BE2C (cell line): Measurements from ENCODE around the gene PKMYT1.

Source experiments
- DNase-seq: peaks from one replicate; pipeline ENCODE4 v3.0.0-alpha.2; 2020
- H3K27me3 ChIP-seq: fragments of 250-450 bp; sonication (Bioruptor Pico); 2 replicates; pipeline ENCODE4 v1.5.1; 2020; ENCODE audit warnings: mild to moderate bottlenecking
- H3K36me3 ChIP-seq: fragments of 250-450 bp; sonication (Bioruptor Pico); 2 replicates; pipeline ENCODE4 v1.5.1; 2020; ENCODE audit warnings: mild to moderate bottlenecking
- H3K4me1 ChIP-seq: fragments of 250-450 bp; sonication (Bioruptor Pico); 2 replicates; pipeline ENCODE4 v1.5.1; 2020
- H3K4me3 ChIP-seq: 2 replicates; pipeline ENCODE4 v1.5.1; 2011; ENCODE audit warnings: low read depth, low read length
- H3K9me3 ChIP-seq: fragments of 250-450 bp; sonication (Bioruptor Pico); 2 replicates; pipeline ENCODE4 v1.5.1; 2020
- TF ChIP-seq, protein P1 (sequence below): IDR thresholded peaks from 2 replicates; pipeline ENCODE4 v1.5.1; 2012; ENCODE audit warnings: mild to moderate bottlenecking, low read depth, low read length

The PKMYT1 gene

DNA sequence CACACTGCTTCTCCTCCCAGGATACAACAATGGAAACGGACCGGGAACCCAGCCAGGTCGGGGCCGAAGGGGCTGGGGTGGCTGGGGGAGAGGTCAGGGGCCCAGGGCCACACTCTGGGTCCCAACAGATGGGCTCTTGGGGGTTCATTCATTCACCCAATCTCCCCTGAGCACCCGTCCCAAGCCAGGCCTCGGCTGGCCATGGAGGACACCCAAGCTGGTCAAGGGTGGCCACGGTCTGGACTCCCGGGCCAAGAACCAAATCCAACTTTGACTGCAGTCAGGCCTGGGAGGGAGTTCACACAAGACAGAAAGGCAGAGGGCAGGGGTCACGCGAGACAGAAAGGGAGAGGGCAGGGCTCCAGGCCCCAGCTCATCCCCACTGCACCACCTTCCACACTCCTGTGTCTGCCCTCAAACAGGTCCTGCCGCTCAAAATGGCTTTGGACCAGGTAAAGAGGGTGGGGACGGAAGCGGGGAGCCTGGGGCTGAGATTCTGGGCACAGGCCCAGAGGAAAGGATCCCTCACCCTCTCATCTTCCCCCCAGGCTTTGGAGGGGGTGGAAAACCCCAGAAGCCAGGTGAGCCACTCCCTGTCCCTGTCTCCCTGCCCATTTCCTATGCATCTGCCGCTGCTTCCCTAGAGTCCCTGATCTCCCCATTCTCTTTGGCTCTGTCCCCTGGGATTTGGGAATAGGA, 12.3 kb upstream of the PKMYT1 start:
- Histone ChIP-seq H3K36me3 (no peaks in the 10 kb centered on the region), H3K9me3 (no peaks in the 10 kb centered on the region), H3K27me3 (no peaks in the 10 kb centered on the region), H3K4me1 (0 out of 2 replicates have a peak, but pooled peaks cover 5% of the 10 kb centered on the region), H3K4me3 (no peak overlapping the region)
- TF ChIP-seq, protein P1, sequence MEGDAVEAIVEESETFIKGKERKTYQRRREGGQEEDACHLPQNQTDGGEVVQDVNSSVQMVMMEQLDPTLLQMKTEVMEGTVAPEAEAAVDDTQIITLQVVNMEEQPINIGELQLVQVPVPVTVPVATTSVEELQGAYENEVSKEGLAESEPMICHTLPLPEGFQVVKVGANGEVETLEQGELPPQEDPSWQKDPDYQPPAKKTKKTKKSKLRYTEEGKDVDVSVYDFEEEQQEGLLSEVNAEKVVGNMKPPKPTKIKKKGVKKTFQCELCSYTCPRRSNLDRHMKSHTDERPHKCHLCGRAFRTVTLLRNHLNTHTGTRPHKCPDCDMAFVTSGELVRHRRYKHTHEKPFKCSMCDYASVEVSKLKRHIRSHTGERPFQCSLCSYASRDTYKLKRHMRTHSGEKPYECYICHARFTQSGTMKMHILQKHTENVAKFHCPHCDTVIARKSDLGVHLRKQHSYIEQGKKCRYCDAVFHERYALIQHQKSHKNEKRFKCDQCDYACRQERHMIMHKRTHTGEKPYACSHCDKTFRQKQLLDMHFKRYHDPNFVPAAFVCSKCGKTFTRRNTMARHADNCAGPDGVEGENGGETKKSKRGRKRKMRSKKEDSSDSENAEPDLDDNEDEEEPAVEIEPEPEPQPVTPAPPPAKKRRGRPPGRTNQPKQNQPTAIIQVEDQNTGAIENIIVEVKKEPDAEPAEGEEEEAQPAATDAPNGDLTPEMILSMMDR, result no peak
- DNase-seq, result no peak

DNA sequence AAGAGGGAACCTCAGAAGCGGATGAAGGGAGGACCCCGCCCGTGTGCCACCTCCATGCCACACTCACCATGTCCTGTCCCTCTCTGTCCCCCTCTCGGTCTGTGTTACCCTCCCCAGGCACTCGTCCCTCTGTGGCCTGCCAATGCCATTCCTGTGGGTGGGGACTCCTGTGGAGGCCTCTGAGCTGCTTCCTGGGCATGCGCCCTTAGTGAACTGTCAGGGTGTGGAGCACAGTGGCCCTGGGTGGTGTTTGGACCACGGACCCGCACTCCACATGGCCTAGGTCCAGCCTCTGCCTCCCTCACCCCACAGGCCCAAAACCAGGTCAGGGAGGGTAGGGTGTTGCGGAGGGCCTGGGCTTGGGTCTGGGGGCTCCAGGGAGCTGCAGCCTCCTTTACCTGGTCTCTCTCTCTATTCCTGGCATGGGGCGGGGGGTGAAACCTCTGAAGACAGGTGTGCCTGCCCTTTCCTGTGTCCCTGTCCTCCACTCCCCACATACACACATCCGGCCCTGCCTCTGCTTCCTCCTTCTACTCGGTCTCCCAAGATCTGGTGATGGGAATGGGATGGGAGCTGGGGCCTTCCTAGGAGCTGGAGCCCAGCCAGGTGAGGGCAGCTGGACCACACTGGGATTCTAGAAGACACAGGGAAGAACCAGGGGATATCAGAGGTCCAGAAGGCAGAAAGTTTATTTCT, 11.5 kb upstream of the PKMYT1 start:
- TF ChIP-seq, protein P1, result no peak
- no peak overlapping the region for H3K4me3 ChIP-seq
- no peaks in the 10 kb centered on the region for H3K9me3 ChIP-seq
- H3K27me3 ChIP-seq, result no peaks in the 10 kb centered on the region
- DNase-seq, result no peak
- H3K36me3 ChIP-seq, result no peaks in the 10 kb centered on the region
- H3K4me1 ChIP-seq, result 0 out of 2 replicates have a peak, but pooled peaks cover 6% of the 10 kb centered on the region

DNA sequence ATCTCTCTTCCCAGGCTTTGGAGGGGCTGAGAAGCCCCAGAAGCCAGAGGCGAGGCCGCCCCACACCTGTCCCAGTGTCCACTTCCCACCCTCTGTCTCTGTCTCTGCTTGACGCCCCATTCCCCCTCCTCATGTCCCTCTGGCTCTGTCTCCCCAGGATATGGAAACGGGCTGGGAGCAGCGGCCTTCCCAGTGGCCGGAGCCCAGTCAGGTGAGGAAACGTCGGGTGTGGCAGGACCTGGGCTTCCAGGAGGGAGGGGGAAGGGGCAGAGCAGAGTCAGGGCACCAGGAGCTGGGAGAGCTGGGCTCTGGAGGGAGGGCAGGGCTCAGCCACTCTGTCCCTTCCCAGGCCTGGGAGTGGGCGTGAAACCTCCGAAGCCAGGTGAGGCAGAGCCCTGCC, 10.6 kb upstream of the PKMYT1 start:
- DNase-seq, result no peak
- H3K4me1 ChIP-seq, result 0 out of 2 replicates have a peak, but pooled peaks cover 6% of the 10 kb centered on the region
- no peaks in the 10 kb centered on the region for H3K36me3 ChIP-seq
- no peaks in the 10 kb centered on the region for H3K9me3 ChIP-seq
- TF ChIP-seq, protein P1, result no peak
- H3K27me3 ChIP-seq, result no peaks in the 10 kb centered on the region
- no peak overlapping the region for H3K4me3 ChIP-seq

DNA sequence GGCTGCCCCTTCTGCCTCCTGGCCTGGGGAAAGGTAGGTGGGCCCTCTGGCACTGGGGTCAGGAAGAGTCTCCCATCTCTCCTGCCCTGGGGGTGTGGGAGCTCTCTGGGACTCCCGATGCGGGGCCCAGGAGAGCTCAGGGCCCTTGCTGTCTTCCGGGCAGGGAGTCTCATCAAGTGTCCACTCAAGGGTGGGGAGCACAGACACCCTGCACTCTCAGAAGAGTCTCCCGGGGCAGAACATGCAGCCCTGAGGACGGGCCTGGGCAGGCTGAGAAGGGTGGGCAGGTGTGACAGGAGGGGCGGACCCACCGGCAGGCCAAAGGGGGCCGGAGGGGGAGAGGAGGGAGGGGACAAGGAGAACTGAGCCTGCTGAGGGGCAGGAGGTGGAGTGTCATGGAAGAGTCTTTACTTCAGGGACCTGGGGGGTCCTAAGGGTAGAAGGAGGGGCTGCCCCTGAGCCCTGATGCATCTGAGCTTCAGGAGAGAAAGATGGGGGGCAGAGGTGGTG, 8.4 kb upstream of the PKMYT1 start:
- DNase-seq, result no peak
- Histone ChIP-seq H3K36me3 (no peaks in the 10 kb centered on the region), H3K4me3 (no peak overlapping the region), H3K27me3 (no peaks in the 10 kb centered on the region), H3K9me3 (no peaks in the 10 kb centered on the region), H3K4me1 (0 out of 2 replicates have a peak, but pooled peaks cover 6% of the 10 kb centered on the region)
- TF ChIP-seq, protein P1, result no peak

DNA sequence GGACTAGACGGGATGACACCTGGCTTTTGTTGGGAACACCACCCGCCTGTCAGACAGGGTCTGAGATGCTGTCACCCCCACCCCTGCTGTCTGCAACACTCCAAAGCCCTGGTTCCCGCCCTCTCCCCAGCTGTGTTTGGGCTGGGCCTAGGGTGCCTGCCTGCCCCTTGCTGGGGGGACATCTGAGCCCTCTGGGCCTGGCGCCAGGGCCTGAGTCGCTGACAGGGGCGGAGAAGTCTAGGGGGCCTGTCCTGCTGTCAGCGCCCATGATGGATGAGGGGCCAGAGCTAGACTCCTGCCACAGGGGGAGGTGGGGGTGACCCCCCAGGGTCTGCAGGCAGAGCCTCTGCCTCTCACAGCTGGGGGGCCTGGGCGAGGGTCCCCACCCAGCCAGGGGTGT, 7.6 kb upstream of the PKMYT1 start:
- Histone ChIP-seq H3K4me1 (0 out of 2 replicates have a peak, but pooled peaks cover 6% of the 10 kb centered on the region), H3K9me3 (no peaks in the 10 kb centered on the region), H3K27me3 (no peaks in the 10 kb centered on the region), H3K4me3 (no peak overlapping the region), H3K36me3 (no peaks in the 10 kb centered on the region)
- no peak for DNase-seq
- TF ChIP-seq, protein P1, result no peak

DNA sequence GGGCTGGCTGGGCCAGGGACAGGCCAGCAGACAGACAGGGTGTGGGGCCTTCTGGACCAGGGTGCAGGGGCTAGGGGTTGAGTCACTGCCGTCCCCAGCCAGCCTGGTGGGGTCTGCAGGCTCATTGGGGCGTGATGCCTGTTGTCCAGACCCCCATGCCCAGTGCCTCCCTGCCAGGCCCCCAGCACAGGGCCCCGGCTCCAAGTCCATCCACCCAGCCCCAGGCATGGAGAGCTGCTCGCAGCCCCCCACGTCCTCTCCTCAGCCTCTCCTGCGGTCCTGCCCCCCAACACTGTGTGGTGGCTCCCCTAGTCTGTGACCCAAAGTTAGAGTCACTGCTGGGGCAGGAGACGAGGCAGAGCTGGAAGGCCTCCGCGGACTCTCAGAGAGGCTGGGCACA, 7.0 kb upstream of the PKMYT1 start:
- TF ChIP-seq, protein P1, result no peak
- Histone ChIP-seq H3K9me3 (no peaks in the 10 kb centered on the region), H3K4me3 (no peak overlapping the region), H3K4me1 (0 out of 2 replicates have a peak, but pooled peaks cover 6% of the 10 kb centered on the region), H3K36me3 (no peaks in the 10 kb centered on the region), H3K27me3 (no peaks in the 10 kb centered on the region)
- no peak for DNase-seq
